ENCODE measurements around the gene ZNF653.
A peak's percentile ranks its signal among the peaks of the same experiment; 100 is the strongest.

DNA sequence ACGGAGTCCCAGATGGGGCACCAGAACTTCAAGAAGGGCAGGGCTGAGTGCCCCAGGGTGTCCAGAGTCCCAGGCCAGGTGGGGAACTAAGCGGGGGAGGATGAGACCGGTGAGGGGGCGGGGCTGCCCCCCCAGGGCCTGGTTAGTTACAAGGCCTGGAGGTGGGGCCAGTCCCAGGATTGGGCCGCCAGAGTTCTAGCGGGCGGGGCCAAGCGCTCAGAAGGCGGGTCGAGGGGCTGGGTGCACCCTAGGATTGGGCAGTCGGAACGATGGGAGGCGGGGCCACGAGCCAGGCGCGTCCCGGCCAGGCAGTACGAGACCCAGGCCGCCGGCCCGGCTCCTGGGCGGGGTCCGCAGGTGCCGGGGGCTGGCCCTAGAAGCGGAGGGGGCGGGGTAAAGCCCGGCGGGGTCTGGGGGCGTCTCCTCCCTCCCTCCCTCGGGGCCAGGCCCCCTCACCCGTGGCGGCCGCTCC lies 571 bp downstream of the ZNF653 start:
- peak in 1 of 2 experiments; percentile 11; a peak in 1 of 3 replicates for TF ChIP-seq EP300 (IDR thresholded peaks at IDR 0.05; ENCODE audit: borderline replicate concordance in 1 of 2, low read depth in 2 of 2, low read length in 2 of 2)
- no peak for TF ChIP-seq EZH2 (IDR thresholded peaks at IDR 0.05; ENCODE audit: low read depth, low read length, severe bottlenecking)
- TF ChIP-seq GABPA (IDR thresholded peaks at IDR 0.05; ENCODE audit: borderline replicate concordance, insufficient read depth, low read length) = no peak
- no peak for TF ChIP-seq RXRA (IDR thresholded peaks at IDR 0.05; ENCODE audit: insufficient read depth, low read depth, low read length)
- TF ChIP-seq NRF1 (IDR thresholded peaks at IDR 0.05; ENCODE audit: low read depth, low read length) = no peak
- TF ChIP-seq, protein P1, sequence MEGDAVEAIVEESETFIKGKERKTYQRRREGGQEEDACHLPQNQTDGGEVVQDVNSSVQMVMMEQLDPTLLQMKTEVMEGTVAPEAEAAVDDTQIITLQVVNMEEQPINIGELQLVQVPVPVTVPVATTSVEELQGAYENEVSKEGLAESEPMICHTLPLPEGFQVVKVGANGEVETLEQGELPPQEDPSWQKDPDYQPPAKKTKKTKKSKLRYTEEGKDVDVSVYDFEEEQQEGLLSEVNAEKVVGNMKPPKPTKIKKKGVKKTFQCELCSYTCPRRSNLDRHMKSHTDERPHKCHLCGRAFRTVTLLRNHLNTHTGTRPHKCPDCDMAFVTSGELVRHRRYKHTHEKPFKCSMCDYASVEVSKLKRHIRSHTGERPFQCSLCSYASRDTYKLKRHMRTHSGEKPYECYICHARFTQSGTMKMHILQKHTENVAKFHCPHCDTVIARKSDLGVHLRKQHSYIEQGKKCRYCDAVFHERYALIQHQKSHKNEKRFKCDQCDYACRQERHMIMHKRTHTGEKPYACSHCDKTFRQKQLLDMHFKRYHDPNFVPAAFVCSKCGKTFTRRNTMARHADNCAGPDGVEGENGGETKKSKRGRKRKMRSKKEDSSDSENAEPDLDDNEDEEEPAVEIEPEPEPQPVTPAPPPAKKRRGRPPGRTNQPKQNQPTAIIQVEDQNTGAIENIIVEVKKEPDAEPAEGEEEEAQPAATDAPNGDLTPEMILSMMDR (IDR thresholded peaks at IDR 0.05; ENCODE audit: control extremely low read depth in 1 of 3, insufficient read depth in 1 of 3, low read depth in 1 of 3, low read length in 3 of 3) = no peak
- TF ChIP-seq, protein P2, sequence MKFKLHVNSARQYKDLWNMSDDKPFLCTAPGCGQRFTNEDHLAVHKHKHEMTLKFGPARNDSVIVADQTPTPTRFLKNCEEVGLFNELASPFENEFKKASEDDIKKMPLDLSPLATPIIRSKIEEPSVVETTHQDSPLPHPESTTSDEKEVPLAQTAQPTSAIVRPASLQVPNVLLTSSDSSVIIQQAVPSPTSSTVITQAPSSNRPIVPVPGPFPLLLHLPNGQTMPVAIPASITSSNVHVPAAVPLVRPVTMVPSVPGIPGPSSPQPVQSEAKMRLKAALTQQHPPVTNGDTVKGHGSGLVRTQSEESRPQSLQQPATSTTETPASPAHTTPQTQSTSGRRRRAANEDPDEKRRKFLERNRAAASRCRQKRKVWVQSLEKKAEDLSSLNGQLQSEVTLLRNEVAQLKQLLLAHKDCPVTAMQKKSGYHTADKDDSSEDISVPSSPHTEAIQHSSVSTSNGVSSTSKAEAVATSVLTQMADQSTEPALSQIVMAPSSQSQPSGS (IDR thresholded peaks at IDR 0.05; ENCODE audit: low read length) = no peak
